ENCODE results near the gene ZNF777. TPM values are rescaled to one million over a fixed set of nuclear protein-coding genes. Genes with fewer than 3 reads are reported as not detected.

Gene ZNF777
- total RNA-seq, 1 donor from 2014 or later: 7.2 TPM

GRCh38 chr7:149385195-149385950 is 75.5 kb downstream of the ZNF777 start:
- DNase-seq (ENCODE audit: missing footprints) (no peak), ATAC-seq (no peak)
- intact Hi-C loops (cut with DNase I): no loop called here

Other genes starting within 250 kb of the ZNF777 start
- gene ZNF212, start 221.4 kb downstream of the ZNF777 start, total RNA-seq: 4.8 TPM
- gene ZNF783, start 198.9 kb downstream of the ZNF777 start, total RNA-seq: 4.3 TPM
- 8.4 TPM for gene ZNF746, start 36.7 kb upstream of the ZNF777 start, total RNA-seq